Measurements from ENCODE around the gene VTI1B.
"Not testable (repeated sequence)": the region's sequence is repeated elsewhere in the genome, so short reads cannot be mapped to it uniquely, and the experiment has no call there.

Gene VTI1B

DNA sequence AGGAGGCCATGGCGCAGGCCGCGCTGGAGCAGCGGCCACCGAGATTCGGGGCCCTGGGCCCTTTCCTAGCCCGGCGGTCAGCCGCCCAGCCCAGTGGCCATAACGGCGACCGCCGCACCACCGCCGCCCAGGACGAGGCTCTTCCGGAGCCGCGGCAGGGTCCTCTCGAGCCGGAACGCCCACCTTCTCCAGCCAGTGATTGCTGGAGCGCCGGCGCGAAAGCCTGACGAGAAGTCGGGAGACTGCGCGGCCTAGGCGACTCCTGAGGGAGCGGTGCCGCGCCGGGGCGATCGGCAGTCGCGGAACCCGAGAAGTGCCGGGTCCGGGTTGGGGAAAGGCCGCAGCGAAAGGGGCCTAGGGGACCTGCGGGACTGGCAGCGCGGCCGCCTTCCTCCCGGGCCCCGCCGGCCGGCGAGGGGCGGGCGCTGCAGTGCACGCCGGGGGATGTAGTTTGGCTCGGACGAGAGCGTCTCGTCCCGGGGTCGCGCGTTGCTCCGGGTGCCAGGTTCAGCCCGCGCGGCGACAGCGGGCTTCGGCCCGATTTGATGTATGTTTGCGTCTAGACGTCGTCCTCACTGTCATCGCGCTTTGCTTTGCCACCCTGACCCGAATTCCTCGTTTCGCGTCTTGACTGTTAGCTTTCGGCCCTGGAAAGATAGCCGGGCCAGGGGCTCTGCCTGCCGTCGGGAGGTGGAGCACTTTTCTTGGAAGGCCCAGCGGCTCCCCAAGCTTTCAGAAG, at the start of gene VTI1B:
TSS of gene VTI1B (minus strand) at position 153 of the 739 bp plus-strand sequence. CDS start at position 10, 143 bp downstream.
- DNase-seq, result peak; percentile 96

- DNase-seq, result peak; percentile 75
Observed at GRCh38 chr14:67722293-67722692, 47.9 kb upstream of the VTI1B start.

DNA sequence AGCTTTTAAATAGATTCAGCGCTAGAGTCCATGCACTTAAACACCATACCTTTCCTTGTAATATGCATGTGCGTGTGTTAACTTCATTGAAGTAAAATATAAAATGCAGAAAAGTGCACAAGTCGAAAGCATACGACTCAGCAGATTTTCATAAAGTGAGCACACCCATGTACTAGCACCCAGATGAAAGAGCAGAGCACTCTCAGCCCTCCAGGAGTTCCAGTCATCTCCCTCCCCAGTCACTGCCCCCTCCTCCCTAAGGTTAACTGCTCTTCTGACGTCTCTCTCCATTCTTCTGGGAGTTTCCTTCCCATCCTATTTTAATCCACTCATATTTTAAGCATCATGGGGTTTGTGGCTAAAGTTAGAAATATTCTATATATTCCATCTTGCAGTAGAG, 47.4 kb upstream of the VTI1B start:
- DNase-seq, result no peak

DNA sequence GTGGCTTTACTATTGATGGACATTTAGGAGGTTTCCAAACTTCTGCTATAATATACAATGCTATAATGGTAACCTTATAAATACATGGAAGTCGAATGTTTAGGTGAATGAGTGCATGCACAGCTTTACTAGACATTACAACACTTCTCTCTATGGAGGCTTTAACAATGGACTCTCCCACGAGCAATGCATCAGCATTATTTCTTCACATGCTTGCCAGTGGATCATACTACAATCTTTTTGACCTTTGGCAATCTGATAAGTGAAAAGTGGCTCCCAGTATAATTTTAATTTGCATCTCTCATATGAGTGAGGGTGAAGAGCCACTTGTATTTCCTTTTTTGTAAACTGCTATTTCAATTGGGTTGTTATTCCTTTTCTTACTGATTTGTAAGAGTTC, 45.4 kb upstream of the VTI1B start:
- DNase-seq, result no peak

DNA sequence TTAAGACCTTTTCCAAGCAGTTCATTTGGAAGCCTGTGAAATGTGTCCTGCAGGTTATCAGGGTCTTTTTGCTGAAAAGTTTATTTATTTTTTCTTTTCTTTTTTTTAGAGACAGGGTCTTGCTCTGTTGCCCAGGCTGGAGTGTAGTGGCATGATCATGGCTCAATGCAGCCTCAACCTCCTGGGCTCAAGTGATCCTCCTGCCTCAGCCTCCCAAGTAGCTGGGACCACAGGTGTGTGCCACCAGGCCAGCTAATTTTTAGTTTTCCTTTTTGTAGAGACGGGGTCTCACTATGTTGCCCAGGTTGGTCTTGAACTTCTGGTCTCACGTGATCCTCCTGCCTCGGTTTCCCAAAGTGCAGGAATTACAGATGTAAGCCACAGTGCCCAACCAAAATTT, 45.0 kb upstream of the VTI1B start:
- DNase-seq, result not testable (repeated sequence)

GRCh38 chr14:67718265-67718664, 43.8 kb upstream of the VTI1B start:
- DNase-seq, result no peak

GRCh38 chr14:67717048-67717447, 42.6 kb upstream of the VTI1B start:
- DNase-seq, result no peak

- no peak for DNase-seq
Observed at GRCh38 chr14:67710209-67710608, 35.8 kb upstream of the VTI1B start.

DNA sequence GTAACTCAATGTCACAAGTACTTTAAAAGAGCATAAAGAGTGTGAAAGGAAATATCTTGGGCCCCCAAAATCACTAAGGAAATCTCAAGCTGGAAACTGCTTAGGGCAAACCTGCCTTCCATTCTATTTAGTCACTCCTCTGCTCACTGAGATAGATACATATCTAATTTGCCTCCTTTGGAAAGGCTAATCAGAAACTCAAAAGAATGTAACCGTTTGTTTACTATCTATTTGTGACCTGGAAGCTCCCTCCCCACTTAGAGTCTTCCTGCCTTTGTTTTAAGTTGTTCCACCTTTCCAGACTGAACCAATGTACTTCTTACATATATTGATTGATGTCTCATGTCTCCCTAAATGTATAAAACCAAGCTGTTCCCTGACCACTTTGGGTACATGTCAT, 35.4 kb upstream of the VTI1B start:
- DNase-seq, result not testable (repeated sequence)

- DNase-seq, result not testable (repeated sequence)
Observed at GRCh38 chr14:67709346-67709745, 34.9 kb upstream of the VTI1B start.

GRCh38 chr14:67705211-67705610, 30.8 kb upstream of the VTI1B start:
- DNase-seq, result no peak

DNA sequence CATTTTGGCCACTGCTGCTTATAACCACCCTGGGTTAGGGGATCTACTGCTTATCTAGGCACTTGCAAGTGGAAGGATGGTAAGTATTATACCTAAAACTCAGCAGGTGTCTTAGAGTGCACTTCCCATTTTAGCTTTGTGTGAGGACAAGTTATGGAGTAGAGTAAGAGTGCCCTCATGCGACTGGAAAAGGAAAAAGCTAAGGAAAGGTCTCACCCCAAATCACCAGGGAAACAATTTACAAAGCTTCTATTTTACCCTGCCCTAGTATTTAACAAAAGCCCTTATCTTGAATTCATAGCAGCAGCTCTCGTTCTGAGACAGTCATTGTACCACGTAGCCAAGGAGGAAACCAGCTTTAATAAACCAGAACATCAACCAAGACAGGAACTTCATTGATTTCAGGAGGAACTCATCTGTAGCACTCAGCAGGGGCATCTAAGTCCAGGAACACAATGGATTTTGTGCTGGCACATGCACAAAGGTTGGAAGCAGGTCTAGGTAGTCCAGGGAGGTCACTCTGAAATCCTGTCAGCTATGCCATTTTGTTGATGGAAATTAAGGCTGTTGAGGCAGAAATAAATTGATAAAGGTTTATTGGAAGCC, 30.2 kb upstream of the VTI1B start:
- no peak for DNase-seq

GRCh38 chr14:67703997-67704396, 29.6 kb upstream of the VTI1B start:
- DNase-seq, result no peak

DNA sequence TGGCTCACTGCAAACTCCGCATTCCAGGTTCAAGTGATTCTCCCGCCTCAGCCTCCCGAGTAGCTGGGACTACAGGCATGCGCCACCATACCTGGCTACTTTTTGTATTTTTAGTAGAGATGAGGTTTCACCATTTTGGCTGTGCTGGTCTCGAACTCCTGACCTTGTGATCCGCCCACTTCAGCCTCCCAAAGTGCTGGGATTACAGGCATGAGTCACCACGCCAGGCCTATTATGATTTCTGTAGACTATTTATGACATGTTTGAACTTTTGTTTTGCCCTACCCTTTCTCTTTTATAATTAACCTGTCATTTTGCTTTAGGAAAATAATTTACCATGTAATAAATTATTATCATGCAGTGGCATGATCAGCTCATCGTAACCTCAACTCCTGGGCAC, 27.1 kb upstream of the VTI1B start, which contains the start of gene RDH12:
TSS of gene RDH12 (plus strand) at position 395 of the 400 bp plus-strand sequence. CDS start 20,757 bp downstream, outside the sequence.
- DNase-seq, result not testable (repeated sequence)

GRCh38 chr14:67698179-67698578, 23.7 kb upstream of the VTI1B start:
- no peak for DNase-seq

DNA sequence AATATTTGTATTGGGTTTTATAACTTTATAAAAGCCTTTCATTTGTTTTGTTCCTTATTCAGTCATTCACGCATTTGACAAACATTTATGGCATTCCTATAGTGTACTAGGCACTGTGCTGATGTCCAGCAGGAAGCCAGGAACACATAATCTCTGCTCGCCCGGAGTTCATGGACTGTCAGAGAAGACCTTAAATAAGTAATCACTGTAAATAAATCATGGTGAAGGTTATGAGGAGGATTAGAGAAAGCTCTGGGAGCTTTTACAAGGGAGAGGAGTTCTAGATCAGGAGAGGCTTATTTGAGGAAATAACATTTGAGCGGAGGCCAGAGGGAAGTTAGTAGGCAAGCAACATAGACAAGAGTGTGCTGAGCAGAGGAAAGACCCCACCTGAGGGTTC, 22.6 kb upstream of the VTI1B start:
- DNase-seq, result no peak

DNA sequence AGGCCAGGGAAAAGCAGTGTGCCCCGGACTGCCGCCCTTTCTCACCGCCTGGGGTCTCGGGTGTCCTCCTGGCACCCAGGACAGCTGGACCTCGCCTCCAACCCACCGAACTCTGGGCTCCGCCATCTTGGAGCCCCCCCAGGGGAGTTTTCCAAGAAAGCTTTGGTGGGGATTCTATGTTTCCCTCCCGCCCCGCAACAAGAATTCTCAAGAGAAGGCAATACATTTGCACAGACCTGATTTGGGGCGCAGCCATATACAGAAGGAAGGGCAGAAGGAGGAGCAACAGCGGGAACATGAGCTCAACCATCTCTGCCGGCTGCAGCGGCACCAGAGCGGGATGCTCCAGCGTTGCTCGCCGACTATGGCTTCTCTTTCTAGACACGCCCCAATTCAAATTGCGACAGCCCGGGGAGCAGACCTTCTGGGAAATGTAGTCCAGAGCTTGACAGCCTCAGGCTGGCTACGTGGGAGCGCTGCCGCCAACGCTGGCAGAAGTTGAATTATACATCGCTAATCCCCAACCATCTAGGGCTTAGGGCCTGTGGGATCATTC, 21.0 kb upstream of the VTI1B start, which contains the start of gene RDH11:
TSS of gene RDH11 (minus strand) at position 371 of the 556 bp plus-strand sequence. CDS start at position 310, 61 bp downstream.
- DNase-seq, result peak; percentile 89

DNA sequence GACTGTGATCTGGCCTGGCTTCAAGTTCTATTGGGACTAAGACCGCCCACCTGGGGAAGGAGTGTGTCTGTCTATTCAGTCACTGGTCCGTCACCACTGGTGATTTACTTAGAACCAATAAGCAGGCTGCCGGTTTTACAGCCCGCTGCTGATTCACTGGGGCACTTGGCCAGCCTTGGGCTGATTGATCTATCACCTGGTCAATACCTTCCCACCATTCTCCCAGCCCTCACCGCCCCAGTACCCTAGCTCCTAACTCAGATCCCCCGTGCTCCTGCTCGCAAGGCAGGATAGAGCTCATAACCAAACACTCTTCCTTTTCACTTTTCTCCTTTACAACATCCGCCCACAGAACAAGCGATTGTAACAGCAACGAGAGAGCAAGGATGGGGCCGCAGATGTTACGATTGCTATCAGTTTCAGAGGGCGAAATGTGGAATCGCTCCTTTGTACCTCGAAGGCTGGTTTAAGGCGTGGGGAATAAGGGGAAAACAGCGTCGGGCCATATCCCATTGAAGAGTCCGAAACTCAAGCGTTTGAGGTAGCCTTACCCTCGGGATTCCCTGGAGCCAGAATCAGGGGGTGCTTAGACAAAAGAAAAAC, 20.5 kb upstream of the VTI1B start:
- DNase-seq, result peak; percentile 71

- DNase-seq, result no peak
Observed at GRCh38 chr14:67690011-67690410, 15.6 kb upstream of the VTI1B start.

GRCh38 chr14:67683842-67684241, 9.4 kb upstream of the VTI1B start:
- DNase-seq, result no peak

- no peak for DNase-seq
Observed at GRCh38 chr14:67680941-67681340, 6.5 kb upstream of the VTI1B start.

DNA sequence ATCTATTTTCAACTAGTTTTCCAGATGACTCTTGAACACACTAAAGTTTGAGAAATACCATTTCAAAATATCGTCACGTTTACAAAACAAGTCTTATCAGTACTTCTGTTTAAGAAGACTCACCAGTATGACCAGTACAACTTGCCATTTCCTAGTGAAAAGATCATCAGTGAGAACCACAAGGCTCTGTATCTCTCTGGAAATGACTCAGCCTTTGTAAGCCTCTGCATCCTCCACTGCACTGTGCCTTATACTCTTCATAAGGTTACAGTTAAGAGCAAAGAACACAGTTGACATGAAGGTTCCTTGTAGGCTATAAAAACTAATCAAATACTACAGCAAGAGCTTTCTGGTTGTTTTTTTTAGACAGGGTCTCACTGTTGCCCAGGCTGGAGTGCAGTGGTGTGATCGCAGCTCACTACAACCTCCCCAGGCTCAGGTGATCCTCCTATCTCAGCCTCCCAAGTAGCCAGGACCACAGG, 5.7 kb upstream of the VTI1B start:
- DNase-seq, result no peak

- DNase-seq, result no peak
Observed at GRCh38 chr14:67679006-67679405, 4.6 kb upstream of the VTI1B start.

DNA sequence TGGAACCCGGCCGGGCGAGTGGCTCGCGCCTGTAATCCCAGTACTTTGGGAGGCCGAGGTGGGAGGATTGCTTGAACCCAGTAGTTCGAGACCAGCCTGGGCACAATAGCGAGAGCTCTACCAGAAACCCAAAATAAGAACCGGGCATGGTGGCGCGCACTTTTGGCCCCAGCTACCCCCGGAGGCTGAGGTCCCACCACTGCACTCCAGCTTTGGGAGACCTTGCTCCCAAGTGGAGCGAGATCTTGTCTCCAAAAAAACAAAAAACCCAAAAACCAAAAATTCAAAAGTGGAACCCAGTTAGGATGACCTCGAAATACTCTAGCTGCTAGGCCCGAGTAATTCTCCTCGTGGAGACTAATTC, 769 bp upstream of the VTI1B start:
- DNase-seq, result no peak

Measured in right forelimb (tissue), 1 donor.